GM12878 (cell line): Measurements from ENCODE around the gene PLEKHM2. TPM values are rescaled to one million over a fixed set of nuclear protein-coding genes. Genes with fewer than 3 reads are reported as not detected.

Experiments used
- ELK1 ChIP-seq: IDR thresholded peaks from 2 replicates; pipeline ENCODE4 v1.6.1; 2012; ENCODE audit warnings: low read depth, low read length, improper control_type of control experiment
- JUND ChIP-seq: IDR thresholded peaks from 2 replicates; pipeline ENCODE4 v1.6.1; 2012; ENCODE audit warnings: low read depth, mild to moderate bottlenecking, low read length, improper control_type of control experiment, moderate library complexity
- MEF2A ChIP-seq: IDR thresholded peaks from 2 replicates; pipeline ENCODE4 v1.6.1; 2011; ENCODE audit warnings: low read depth, mild to moderate bottlenecking, low read length, moderate library complexity; ENCODE audit not compliant: insufficient read depth
- NFIC ChIP-seq: IDR thresholded peaks from 2 replicates; pipeline ENCODE4 v1.6.1; 2012; ENCODE audit warnings: low read depth, mild to moderate bottlenecking, inconsistent platforms, low read length, moderate library complexity
- NKRF ChIP-seq: fragments of 450-650 bp; conservative IDR thresholded peaks from 2 replicates; pipeline ENCODE4 v1.6.1; 2017; ENCODE audit warnings: mild to moderate bottlenecking, moderate library complexity
- POLR2AphosphoS2 ChIP-seq: IDR thresholded peaks from 2 replicates; pipeline ENCODE4 v1.6.1; 2011; ENCODE audit warnings: low read depth, mild to moderate bottlenecking, low read length, improper control_type of control experiment, moderate library complexity
- ZNF274 ChIP-seq: IDR thresholded peaks from one replicate; pipeline ENCODE4 v1.8.0; 2011; ENCODE audit not compliant: insufficient read length, insufficient read depth
- polyA plus RNA-seq, 11 experiments: library from polyadenylated mRNA; depleted of rRNA in 4 of 11; unstranded in 6 of 11; stranded (reverse) in 5 of 11; fragments of >200 nt; fragmentation: Nextera tagmentation in 4 of 11; fragmentation: Illumina TruSeq in 1 of 11; extraction: Ambion mirVana in 4 of 11; extraction: Trizol in 1 of 11; gene quantifications; 1 replicate in 1 of 11; 2 replicates in 10 of 11; pipeline versions ENCODE4 v1.2.1 to v1.2.3, GENCODE V29; 2011 to 2016; ENCODE audit warnings: inconsistent platforms in 2 of 11, missing spikeins in 2 of 11, low read depth in 1 of 11
- small RNA-seq: library from RNA; depleted of rRNA; stranded (forward); fragments of <200 nt; gene quantifications from one replicate; pipeline ENCODE3, GENCODE V24; 2014
- total RNA-seq, 4 experiments: library from RNA; depleted of rRNA in 3 of 4; stranded (reverse); fragments of >200 nt in 3 of 4; fragmentation: Illumina TruSeq in 1 of 4; extraction: Trizol in 1 of 4; gene quantifications; 2 replicates each; pipeline versions ENCODE4 v1.2.1 to v1.2.3, GENCODE V29; 2013 to 2021

The PLEKHM2 gene
- total and polyA plus RNA-seq, 10 of the 15 experiments (the other 5 are each of a cell fraction or from before 2014, with no cell fraction given) = 0.37 to 55.2 (median 19.3) TPM

GRCh38 chr1:15777909-15778707 lies 94.0 kb downstream of the PLEKHM2 start (continued):
- TF ChIP-seq NKRF (no peak), MEF2A (no peak), JUND (no peak), ELK1 (no peak), ZNF274 (no peak), POLR2AphosphoS2 (no peak), NFIC (no peak)

Small RNA genes lying within 50 kb of the gene (small RNA-seq; reads per million reads assigned to genes)
- gene AL121992.2 = not detected

Other genes starting within 250 kb of the PLEKHM2 start
Only the 7 nearest of the 12 such genes appear.
- 12.2 and 12.7 TPM in 2 replicates for gene DNAJC16, start 157.5 kb upstream of the PLEKHM2 start, total RNA-seq (2014; rRNA removed)
- 9.4 and 10.3 TPM in 2 replicates for gene DNAJC16, start 157.5 kb upstream of the PLEKHM2 start, total RNA-seq (2014; rRNA removed; fragmentation: Illumina TruSeq; extraction: Trizol)
- 10.3 and 11.8 TPM in 2 replicates for gene DNAJC16, start 157.5 kb upstream of the PLEKHM2 start, total RNA-seq (2021)
- gene DNAJC16, start 157.5 kb upstream of the PLEKHM2 start, polyA plus RNA-seq (2011; rRNA removed) = 8.6 and 10.6 TPM in 2 replicates
- 8.5 and 10.7 TPM in 2 replicates for gene DNAJC16, start 157.5 kb upstream of the PLEKHM2 start, polyA plus RNA-seq (2014; fragmentation: Illumina TruSeq; extraction: Trizol)
- 1 to 10 TPM; 2.4 to 4.4 TPM for gene DNAJC16, start 157.5 kb upstream of the PLEKHM2 start, polyA plus RNA-seq (2014; fragmentation: Nextera tagmentation; extraction: Ambion mirVana)
- gene DNAJC16, start 157.5 kb upstream of the PLEKHM2 start, polyA plus RNA-seq (2014; rRNA removed) = 7.0 and 7.1 TPM in 2 replicates
- 1 to 10 TPM; 6.8 to 6.9 TPM for gene DNAJC16, start 157.5 kb upstream of the PLEKHM2 start, polyA plus RNA-seq (2016; fragmentation: Nextera tagmentation; extraction: Ambion mirVana)
- gene AGMAT, start 99.3 kb upstream of the PLEKHM2 start, total RNA-seq (2014; rRNA removed) = 7.0 and 7.9 TPM in 2 replicates
- 5.0 and 5.3 TPM in 2 replicates for gene AGMAT, start 99.3 kb upstream of the PLEKHM2 start, total RNA-seq (2014; rRNA removed; fragmentation: Illumina TruSeq; extraction: Trizol)
- 6.9 and 7.4 TPM in 2 replicates for gene AGMAT, start 99.3 kb upstream of the PLEKHM2 start, total RNA-seq (2021)
- gene AGMAT, start 99.3 kb upstream of the PLEKHM2 start, polyA plus RNA-seq (2011; rRNA removed) = 1.4 and 1.5 TPM in 2 replicates
- 3.5 and 4.7 TPM in 2 replicates for gene AGMAT, start 99.3 kb upstream of the PLEKHM2 start, polyA plus RNA-seq (2014; fragmentation: Illumina TruSeq; extraction: Trizol)
- gene AGMAT, start 99.3 kb upstream of the PLEKHM2 start, polyA plus RNA-seq (2014; fragmentation: Nextera tagmentation; extraction: Ambion mirVana) = 1 to 10 TPM in 1 of 2 experiments, under 1 TPM in 1; 0.47 to 1.6 TPM
- 5.7 and 6.0 TPM in 2 replicates for gene AGMAT, start 99.3 kb upstream of the PLEKHM2 start, polyA plus RNA-seq (2014; rRNA removed)
- 1 to 10 TPM; 3.6 to 4.7 TPM for gene AGMAT, start 99.3 kb upstream of the PLEKHM2 start, polyA plus RNA-seq (2016; fragmentation: Nextera tagmentation; extraction: Ambion mirVana)
- 24.1 TPM in 2 replicates for gene DDI2, start 66.9 kb upstream of the PLEKHM2 start, total RNA-seq (2014; rRNA removed)
- 17.1 and 17.3 TPM in 2 replicates for gene DDI2, start 66.9 kb upstream of the PLEKHM2 start, total RNA-seq (2014; rRNA removed; fragmentation: Illumina TruSeq; extraction: Trizol)
- 29.1 and 33.1 TPM in 2 replicates for gene DDI2, start 66.9 kb upstream of the PLEKHM2 start, total RNA-seq (2021)
- 10.8 TPM in 2 replicates for gene DDI2, start 66.9 kb upstream of the PLEKHM2 start, polyA plus RNA-seq (2011; rRNA removed)
- 22.0 and 23.0 TPM in 2 replicates for gene DDI2, start 66.9 kb upstream of the PLEKHM2 start, polyA plus RNA-seq (2014; fragmentation: Illumina TruSeq; extraction: Trizol)
- 1 to 10 TPM; 3.3 to 3.6 TPM for gene DDI2, start 66.9 kb upstream of the PLEKHM2 start, polyA plus RNA-seq (2014; fragmentation: Nextera tagmentation; extraction: Ambion mirVana)
- 11.6 and 12.3 TPM in 2 replicates for gene DDI2, start 66.9 kb upstream of the PLEKHM2 start, polyA plus RNA-seq (2014; rRNA removed)
- 10 to 100 TPM in 1 of 2 experiments, 1 to 10 TPM in 1; 7.1 to 10.1 TPM for gene DDI2, start 66.9 kb upstream of the PLEKHM2 start, polyA plus RNA-seq (2016; fragmentation: Nextera tagmentation; extraction: Ambion mirVana)
- gene SLC25A34, start 51.9 kb downstream of the PLEKHM2 start, total RNA-seq (2014; rRNA removed) = 0.34 and 0.82 TPM in 2 replicates
- 0.28 and 0.45 TPM in 2 replicates for gene SLC25A34, start 51.9 kb downstream of the PLEKHM2 start, total RNA-seq (2014; rRNA removed; fragmentation: Illumina TruSeq; extraction: Trizol)
- gene SLC25A34, start 51.9 kb downstream of the PLEKHM2 start, total RNA-seq (2021) = 0.69 and 0.90 TPM in 2 replicates
- gene SLC25A34, start 51.9 kb downstream of the PLEKHM2 start, polyA plus RNA-seq (2011; rRNA removed) = 0.10 and 0.30 TPM in 2 replicates
- gene SLC25A34, start 51.9 kb downstream of the PLEKHM2 start, polyA plus RNA-seq (2014; fragmentation: Illumina TruSeq; extraction: Trizol) = 0.35 and 0.48 TPM in 2 replicates
- gene SLC25A34, start 51.9 kb downstream of the PLEKHM2 start, polyA plus RNA-seq (2014; fragmentation: Nextera tagmentation; extraction: Ambion mirVana) = under 1 TPM; 0.02 to 0.13 TPM
- gene SLC25A34, start 51.9 kb downstream of the PLEKHM2 start, polyA plus RNA-seq (2014; rRNA removed) = 1.6 and 2.0 TPM in 2 replicates
- gene SLC25A34, start 51.9 kb downstream of the PLEKHM2 start, polyA plus RNA-seq (2016; fragmentation: Nextera tagmentation; extraction: Ambion mirVana) = under 1 TPM; 0.05 to 0.50 TPM
- gene TMEM82, start 58.2 kb downstream of the PLEKHM2 start, total RNA-seq (2014; rRNA removed) = not detected in 2 replicates
- not detected in 2 replicates for gene TMEM82, start 58.2 kb downstream of the PLEKHM2 start, total RNA-seq (2014; rRNA removed; fragmentation: Illumina TruSeq; extraction: Trizol)
- not detected in 2 replicates for gene TMEM82, start 58.2 kb downstream of the PLEKHM2 start, total RNA-seq (2021)
- gene TMEM82, start 58.2 kb downstream of the PLEKHM2 start, polyA plus RNA-seq (2011; rRNA removed) = not detected in 2 replicates
- not detected in 2 replicates for gene TMEM82, start 58.2 kb downstream of the PLEKHM2 start, polyA plus RNA-seq (2014; fragmentation: Illumina TruSeq; extraction: Trizol)
- gene TMEM82, start 58.2 kb downstream of the PLEKHM2 start, polyA plus RNA-seq (2014; fragmentation: Nextera tagmentation; extraction: Ambion mirVana) = not detected
- not detected in 2 replicates for gene TMEM82, start 58.2 kb downstream of the PLEKHM2 start, polyA plus RNA-seq (2014; rRNA removed)
- gene TMEM82, start 58.2 kb downstream of the PLEKHM2 start, polyA plus RNA-seq (2016; fragmentation: Nextera tagmentation; extraction: Ambion mirVana) = not detected
- gene FBLIM1, start 74.5 kb downstream of the PLEKHM2 start, total RNA-seq (2014; rRNA removed) = not detected in 2 replicates
- not detected in 2 replicates for gene FBLIM1, start 74.5 kb downstream of the PLEKHM2 start, total RNA-seq (2014; rRNA removed; fragmentation: Illumina TruSeq; extraction: Trizol)
- 0.13 and 0.53 TPM in 2 replicates for gene FBLIM1, start 74.5 kb downstream of the PLEKHM2 start, total RNA-seq (2021)
- 0.03 TPM in 1 of 2 replicates, not detected in the other for gene FBLIM1, start 74.5 kb downstream of the PLEKHM2 start, polyA plus RNA-seq (2011; rRNA removed)
- not detected in 2 replicates for gene FBLIM1, start 74.5 kb downstream of the PLEKHM2 start, polyA plus RNA-seq (2014; fragmentation: Illumina TruSeq; extraction: Trizol)
- not detected for gene FBLIM1, start 74.5 kb downstream of the PLEKHM2 start, polyA plus RNA-seq (2014; fragmentation: Nextera tagmentation; extraction: Ambion mirVana)
- gene FBLIM1, start 74.5 kb downstream of the PLEKHM2 start, polyA plus RNA-seq (2014; rRNA removed) = not detected in 2 replicates
- gene FBLIM1, start 74.5 kb downstream of the PLEKHM2 start, polyA plus RNA-seq (2016; fragmentation: Nextera tagmentation; extraction: Ambion mirVana) = not detected
- 7.7 and 9.8 TPM in 2 replicates for gene UQCRHL, start 123.3 kb downstream of the PLEKHM2 start, total RNA-seq (2014; rRNA removed)
- gene UQCRHL, start 123.3 kb downstream of the PLEKHM2 start, total RNA-seq (2014; rRNA removed; fragmentation: Illumina TruSeq; extraction: Trizol) = 5.9 TPM in 2 replicates
- 1.4 and 2.0 TPM in 2 replicates for gene UQCRHL, start 123.3 kb downstream of the PLEKHM2 start, total RNA-seq (2021)
- 17.3 and 49.9 TPM in 2 replicates for gene UQCRHL, start 123.3 kb downstream of the PLEKHM2 start, polyA plus RNA-seq (2011; rRNA removed)
- 3.3 and 5.4 TPM in 2 replicates for gene UQCRHL, start 123.3 kb downstream of the PLEKHM2 start, polyA plus RNA-seq (2014; fragmentation: Illumina TruSeq; extraction: Trizol)
- gene UQCRHL, start 123.3 kb downstream of the PLEKHM2 start, polyA plus RNA-seq (2014; fragmentation: Nextera tagmentation; extraction: Ambion mirVana) = 1 to 10 TPM; 6.7 to 7.5 TPM
- gene UQCRHL, start 123.3 kb downstream of the PLEKHM2 start, polyA plus RNA-seq (2014; rRNA removed) = 5.6 and 9.5 TPM in 2 replicates
- 1 to 10 TPM; 1.9 to 2.3 TPM for gene UQCRHL, start 123.3 kb downstream of the PLEKHM2 start, polyA plus RNA-seq (2016; fragmentation: Nextera tagmentation; extraction: Ambion mirVana)